H1 (cell line): ENCODE results near the gene TMEM128. TPM values are rescaled to one million over a fixed set of nuclear protein-coding genes. Genes with fewer than 3 reads are reported as not detected.

Experiments used
- CREB1 ChIP-seq: IDR thresholded peaks from 2 replicates; pipeline ENCODE4 v1.6.1; 2012; ENCODE audit warnings: inconsistent platforms
- SIRT6 ChIP-seq: IDR thresholded peaks from one replicate; pipeline ENCODE4 v1.7.1; 2012; ENCODE audit warnings: low read length, inconsistent platforms
- polyA plus RNA-seq, 7 experiments: library from polyadenylated mRNA; depleted of rRNA in 3 of 7; stranded (reverse) in 5 of 7; unstranded in 2 of 7; fragments of >200 nt in 5 of 7; fragments of 200-250 nt in 2 of 7; gene quantifications; 1 replicate in 5 of 7; 2 replicates in 1 of 7; 4 replicates in 1 of 7; pipeline versions ENCODE4 v1.2.1 to v1.2.3, GENCODE V29; 2011 to 2013; ENCODE audit warnings: missing spikeins in 2 of 7, mixed read lengths in 2 of 7
- total RNA-seq: library from RNA; stranded (reverse); fragmentation: NEBNext Ultra II Directional; extraction: Animal tissue kit (Norgen Biotek cat#: 25700); gene quantifications from 2 replicates; pipeline ENCODE4 v1.2.1, GENCODE V29; 2021

The TMEM128 gene
- total and polyA plus RNA-seq, 2 of the 8 experiments (the other 6 are each of a cell fraction or from before 2014, with no cell fraction given) = 17.7 to 33.6 TPM

DNA sequence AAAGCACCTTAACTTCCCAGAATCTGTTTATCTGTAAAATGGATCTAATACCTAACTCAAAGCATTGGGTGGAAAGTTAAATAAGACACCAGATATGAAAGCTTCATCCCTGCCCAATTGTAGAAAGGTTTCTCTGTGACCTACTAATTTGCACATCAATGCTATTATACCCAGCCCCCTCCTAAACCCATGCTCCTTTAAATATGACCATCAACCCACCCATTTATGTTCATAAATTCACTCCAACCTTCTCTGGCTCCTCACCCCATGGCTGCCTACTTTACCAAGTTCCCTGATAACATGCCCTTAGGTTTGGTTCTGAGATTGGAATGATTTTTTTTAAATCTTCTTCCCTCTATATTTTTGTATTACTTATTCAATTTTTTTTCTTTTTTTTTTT, 40.1 kb upstream of the TMEM128 start (continued):
- TF ChIP-seq SIRT6 = no peak
- no peak for TF ChIP-seq CREB1
- TF ChIP-seq, all 59 proteins: peak for 0
